Dendritic cell treated with granulocyte-macrophage colony-stimulating factor and Interleukin-4, amounts not matched to agents 40 ng/mL and 50 ng/mL, for 4 days (primary cell): ENCODE results near the gene IGFALS.

Experiments used
- H3K27ac Mint-ChIP-seq: one replicate; pipeline ENCODE4 v1.8.0; 2022; ENCODE audit warnings: mild to moderate bottlenecking, mixed read lengths
- H3K27me3 Mint-ChIP-seq: one replicate; pipeline ENCODE4 v1.8.0; 2022; ENCODE audit warnings: mild to moderate bottlenecking, mixed read lengths
- H3K36me3 Mint-ChIP-seq: one replicate; pipeline ENCODE4 v1.8.0; 2022; ENCODE audit warnings: low read depth, mixed read lengths
- H3K4me1 Mint-ChIP-seq: one replicate; pipeline ENCODE4 v1.8.0; 2022; ENCODE audit warnings: low read depth, mixed read lengths
- H3K4me3 Mint-ChIP-seq: one replicate; pipeline ENCODE4 v1.8.0; 2022; ENCODE audit warnings: mild to moderate bottlenecking, moderate library complexity, mixed read lengths
- H3K9me3 Mint-ChIP-seq: one replicate; pipeline ENCODE4 v1.8.0; 2022; ENCODE audit warnings: mixed read lengths
- intact Hi-C: fragments of 100-400 bp; cut with micrococcal nuclease; formaldehyde crosslinking; loops from one replicate; pipeline ENCODE4 v1.15.0; 2022

The IGFALS gene

DNA sequence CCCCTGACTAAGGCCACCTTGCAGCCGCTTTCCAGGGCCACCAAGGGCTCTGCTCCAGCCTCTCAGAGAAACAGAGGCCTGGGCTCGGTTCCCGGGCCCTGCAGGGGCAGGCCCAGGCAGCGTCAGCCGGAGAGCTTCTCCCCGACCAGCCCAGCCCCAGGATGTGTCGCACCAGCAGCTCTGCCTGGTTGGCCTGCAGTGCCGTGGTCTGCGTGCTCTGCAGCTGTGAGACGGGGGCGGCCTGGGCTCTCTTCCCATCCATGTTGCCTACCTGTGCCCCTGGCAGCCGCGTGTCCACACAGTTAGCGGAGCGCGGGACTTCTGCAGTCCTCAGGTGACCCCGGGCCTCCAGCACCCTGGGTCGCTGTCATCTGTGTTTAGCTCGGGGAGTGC lies 4.8 kb downstream of the IGFALS start:
- intact Hi-C loops = no loop called here
- Mint-ChIP-seq H3K36me3 (peaks cover 80% of the 10 kb centered on the region), H3K27ac (no peak overlapping the region), H3K4me3 (no peak overlapping the region), H3K27me3 (no peaks in the 10 kb centered on the region), H3K9me3 (no peaks in the 10 kb centered on the region), H3K4me1 (peaks cover 13% of the 10 kb centered on the region)

- Mint-ChIP-seq H3K36me3 (peaks cover 80% of the 10 kb centered on the region), H3K9me3 (no peaks in the 10 kb centered on the region), H3K27me3 (no peaks in the 10 kb centered on the region), H3K4me3 (no peak overlapping the region), H3K4me1 (peaks cover 18% of the 10 kb centered on the region), H3K27ac (no peak overlapping the region)
- intact Hi-C loops = no loop called here
These were observed 5.3 kb downstream of the IGFALS start for GRCh38 chr16:1788095-1788707.

- Mint-ChIP-seq H3K27me3 (no peaks in the 10 kb centered on the region), H3K9me3 (no peaks in the 10 kb centered on the region), H3K27ac (no peak overlapping the region), H3K4me3 (no peak overlapping the region), H3K36me3 (peaks cover 79% of the 10 kb centered on the region), H3K4me1 (peaks cover 19% of the 10 kb centered on the region)
- intact Hi-C loops = no loop called here
These were observed 6.0 kb downstream of the IGFALS start for GRCh38 chr16:1787322-1788094.

- no peaks in the 10 kb centered on the region for H3K9me3 Mint-ChIP-seq
- peaks cover 19% of the 10 kb centered on the region for H3K4me1 Mint-ChIP-seq
- no peaks in the 10 kb centered on the region for H3K27me3 Mint-ChIP-seq
- intact Hi-C loops = no loop called here
- no peak overlapping the region for H3K4me3 Mint-ChIP-seq
- peaks cover 79% of the 10 kb centered on the region for H3K36me3 Mint-ChIP-seq
- no peak overlapping the region for H3K27ac Mint-ChIP-seq
These were observed 6.5 kb downstream of the IGFALS start for GRCh38 chr16:1787056-1787321.

DNA sequence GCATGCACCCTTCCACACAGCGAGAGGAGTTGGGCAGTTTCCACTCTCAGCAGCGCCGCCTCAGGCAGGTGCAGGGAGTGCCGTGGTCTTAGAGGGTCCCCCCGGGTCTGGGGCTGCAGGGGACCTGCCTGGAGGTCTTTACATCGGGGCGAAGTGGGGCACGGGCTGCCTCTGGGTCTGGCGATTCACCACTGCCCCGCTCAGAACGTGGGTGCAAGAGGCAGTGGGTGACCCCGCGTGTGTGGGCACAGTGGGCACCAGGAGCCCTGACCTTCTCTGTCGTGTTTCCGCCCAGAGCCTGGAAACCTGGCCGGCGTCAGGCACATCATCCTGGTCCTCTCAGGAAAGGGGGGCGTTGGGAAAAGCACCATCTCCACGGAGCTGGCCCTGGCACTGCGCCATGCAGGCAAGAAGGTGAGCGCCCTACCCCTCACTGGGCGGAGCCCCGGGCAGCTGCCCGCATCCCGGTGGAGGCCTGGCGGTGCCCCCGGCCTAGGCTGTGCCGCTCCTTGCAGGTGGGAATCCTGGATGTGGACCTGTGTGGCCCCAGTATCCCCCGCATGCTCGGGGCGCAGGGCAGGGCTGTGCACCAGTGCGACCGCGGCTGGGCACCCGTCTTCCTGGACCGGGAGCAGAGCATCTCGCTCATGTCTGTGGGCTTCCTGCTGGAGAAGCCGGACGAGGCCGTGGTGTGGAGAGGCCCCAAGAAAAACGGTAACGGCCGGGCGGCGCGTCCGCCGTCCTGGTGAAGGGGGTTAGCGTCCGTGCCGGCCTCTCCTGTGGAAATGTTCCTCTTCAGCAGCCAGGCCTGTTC lies 7.1 kb downstream of the IGFALS start:
- Mint-ChIP-seq H3K36me3 (peaks cover 79% of the 10 kb centered on the region), H3K27me3 (no peaks in the 10 kb centered on the region), H3K4me3 (no peak overlapping the region), H3K4me1 (peaks cover 24% of the 10 kb centered on the region), H3K9me3 (no peaks in the 10 kb centered on the region), H3K27ac (no peak overlapping the region)
- intact Hi-C loops = no loop called here

DNA sequence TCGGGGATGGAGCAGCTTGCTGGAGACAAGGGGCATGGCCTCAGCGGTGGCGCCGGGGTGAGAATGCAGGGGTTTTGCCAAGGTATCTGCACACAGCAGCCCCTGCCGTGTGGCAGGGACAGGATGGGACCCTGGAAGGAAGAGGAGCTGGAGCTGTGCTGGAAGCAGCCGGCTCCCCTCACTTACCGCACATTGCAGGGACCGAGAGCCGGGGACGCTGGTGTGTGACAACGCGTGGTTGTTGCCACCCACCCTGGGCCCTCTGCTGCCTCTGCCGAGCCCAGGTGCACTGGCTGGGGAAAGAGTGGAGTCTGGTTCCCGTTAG lies 7.7 kb downstream of the IGFALS start:
- intact Hi-C loops = no loop called here
- no peak overlapping the region for H3K27ac Mint-ChIP-seq
- H3K4me1 Mint-ChIP-seq = peaks cover 31% of the 10 kb centered on the region
- H3K4me3 Mint-ChIP-seq = no peak overlapping the region
- peaks cover 79% of the 10 kb centered on the region for H3K36me3 Mint-ChIP-seq
- H3K9me3 Mint-ChIP-seq = no peaks in the 10 kb centered on the region
- H3K27me3 Mint-ChIP-seq = no peaks in the 10 kb centered on the region

- peaks cover 78% of the 10 kb centered on the region for H3K36me3 Mint-ChIP-seq
- no peaks in the 10 kb centered on the region for H3K27me3 Mint-ChIP-seq
- H3K27ac Mint-ChIP-seq = no peak overlapping the region
- peaks cover 33% of the 10 kb centered on the region for H3K4me1 Mint-ChIP-seq
- no peaks in the 10 kb centered on the region for H3K9me3 Mint-ChIP-seq
- intact Hi-C loops = no loop called here
- H3K4me3 Mint-ChIP-seq = no peak overlapping the region
These were observed 8.3 kb downstream of the IGFALS start for GRCh38 chr16:1784977-1785845.

DNA sequence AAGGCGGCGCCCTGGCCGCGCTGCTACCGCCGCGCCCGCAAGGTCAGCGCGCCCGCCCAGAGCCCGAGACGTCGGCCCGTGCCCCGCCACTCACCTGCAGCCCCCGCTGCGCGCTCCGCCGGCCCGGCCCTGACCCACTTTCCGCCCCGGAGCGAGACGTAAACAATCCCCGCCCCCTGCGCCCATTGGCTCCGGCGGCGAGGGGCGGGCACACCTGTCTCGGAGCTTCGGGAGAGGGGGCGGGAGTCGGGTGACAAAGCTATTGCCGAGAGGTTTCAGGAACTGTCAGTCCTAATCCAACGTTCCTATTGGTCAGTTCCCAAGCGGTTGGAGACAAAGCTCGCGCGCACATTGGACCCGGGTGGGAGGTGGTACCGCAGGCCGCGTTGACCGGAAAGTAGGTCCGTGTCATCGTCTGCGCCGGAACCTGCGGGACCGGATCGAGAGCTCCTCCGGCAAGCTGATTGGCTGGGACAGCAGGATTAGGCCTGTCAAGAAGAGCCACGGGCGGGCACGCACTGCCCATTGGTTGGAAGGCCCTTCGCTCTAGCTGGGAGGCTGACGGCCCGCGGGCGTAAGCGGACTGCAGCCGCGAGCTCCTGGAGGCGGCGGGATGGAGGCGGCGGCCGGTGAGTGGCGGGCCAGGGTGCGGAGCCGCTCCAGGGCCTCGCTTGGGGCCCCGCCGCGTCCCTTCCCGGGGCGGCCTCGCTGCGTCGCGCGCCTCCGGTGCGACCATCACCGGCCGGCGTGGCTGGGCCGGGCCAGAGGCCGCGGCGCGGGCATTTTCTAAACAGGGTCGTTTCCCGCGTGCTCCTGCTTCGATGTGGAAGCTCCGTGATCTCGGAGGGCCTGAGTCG lies 10.9 kb downstream of the IGFALS start, which contains the start of the genes NUBP2 and SPSB3:
Gene NUBP2 (plus strand): TSS at position 553 of the 857 bp plus-strand sequence. CDS start 61 bp downstream, at position 614.
Gene SPSB3 (minus strand): TSS at position 164 of the 857 bp plus-strand sequence. CDS start 1,088 bp downstream, outside the sequence.
- intact Hi-C loops = loop anchor here (1.0 kb wide), 1 partner anchor 9 kb away; the partner anchor contains the start of gene MRPS34
- H3K27me3 Mint-ChIP-seq = no peaks in the 10 kb centered on the region
- peak within 1 kb of the TSS; percentile 85 for H3K4me3 Mint-ChIP-seq
- H3K27ac Mint-ChIP-seq = peak within 1 kb of the TSS; percentile 84
- peaks cover 44% of the 10 kb centered on the region for H3K4me1 Mint-ChIP-seq
- peaks cover 78% of the 10 kb centered on the region for H3K36me3 Mint-ChIP-seq
- H3K9me3 Mint-ChIP-seq = no peaks in the 10 kb centered on the region

GRCh38 chr16:1781758-1782407 lies 11.6 kb downstream of the IGFALS start:
- Mint-ChIP-seq H3K4me3 (peak overlapping the region; percentile 85), H3K9me3 (no peaks in the 10 kb centered on the region), H3K27ac (peak overlapping the region; percentile 84), H3K27me3 (no peaks in the 10 kb centered on the region), H3K4me1 (peaks cover 46% of the 10 kb centered on the region), H3K36me3 (peaks cover 78% of the 10 kb centered on the region)
- intact Hi-C loops = loop anchor here (1.0 kb wide), 1 partner anchor 9 kb away; the partner anchor contains the start of gene MRPS34

DNA sequence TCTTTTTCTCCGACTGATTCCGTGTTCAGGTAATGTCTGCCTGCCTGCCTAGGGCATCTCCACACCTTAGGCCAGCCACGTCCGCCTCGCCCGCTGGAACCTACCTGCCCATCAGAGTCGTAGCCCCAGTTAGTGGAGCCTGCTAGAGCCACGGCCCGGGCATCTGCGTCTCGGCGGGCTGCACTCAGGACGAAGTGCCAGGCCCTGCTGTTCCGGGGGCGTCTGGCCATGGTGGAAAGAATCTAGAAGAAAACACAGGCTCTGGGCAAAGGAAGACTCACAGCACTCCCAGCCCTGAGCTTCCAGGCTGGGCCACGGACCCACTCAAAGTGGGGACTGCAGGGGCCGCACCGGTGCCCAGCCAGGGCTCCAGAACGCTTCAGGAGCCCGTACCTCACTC lies 12.3 kb downstream of the IGFALS start:
- H3K36me3 Mint-ChIP-seq = peaks cover 78% of the 10 kb centered on the region
- H3K4me1 Mint-ChIP-seq = peaks cover 49% of the 10 kb centered on the region
- no peaks in the 10 kb centered on the region for H3K9me3 Mint-ChIP-seq
- peak overlapping the region; percentile 85 for H3K4me3 Mint-ChIP-seq
- intact Hi-C loops = no loop called here
- H3K27me3 Mint-ChIP-seq = no peaks in the 10 kb centered on the region
- H3K27ac Mint-ChIP-seq = peak overlapping the region; percentile 84

GRCh38 chr16:1780677-1781072 lies 12.8 kb downstream of the IGFALS start:
- peak overlapping the region; percentile 85 for H3K4me3 Mint-ChIP-seq
- no peak overlapping the region for H3K27ac Mint-ChIP-seq
- H3K27me3 Mint-ChIP-seq = no peaks in the 10 kb centered on the region
- H3K4me1 Mint-ChIP-seq = peaks cover 49% of the 10 kb centered on the region
- H3K9me3 Mint-ChIP-seq = no peaks in the 10 kb centered on the region
- intact Hi-C loops = no loop called here
- peaks cover 78% of the 10 kb centered on the region for H3K36me3 Mint-ChIP-seq

GRCh38 chr16:1779741-1780676 lies 13.5 kb downstream of the IGFALS start:
- peaks cover 49% of the 10 kb centered on the region for H3K4me1 Mint-ChIP-seq
- peak overlapping the region; percentile 9 for H3K4me3 Mint-ChIP-seq
- intact Hi-C loops = no loop called here
- H3K36me3 Mint-ChIP-seq = peaks cover 78% of the 10 kb centered on the region
- H3K27ac Mint-ChIP-seq = no peak overlapping the region
- no peaks in the 10 kb centered on the region for H3K27me3 Mint-ChIP-seq
- no peaks in the 10 kb centered on the region for H3K9me3 Mint-ChIP-seq
